ENCODE data around the gene DYSF. TPM values are rescaled to one million over a fixed set of nuclear protein-coding genes. Genes with fewer than 3 reads are reported as not detected.
A peak's percentile ranks its signal among the peaks of the same experiment; 100 is the strongest.

DYSF gene
- total RNA-seq, 1 experiment from 2014 or later = 5.5 TPM

- no peak overlapping the region for H2BK15ac ChIP-seq (ENCODE audit: low read depth, low read length)
- H2AFZ ChIP-seq (ENCODE audit: low read length) = no peak overlapping the region
- no peaks in the 10 kb centered on the region for H3K23me2 ChIP-seq (ENCODE audit: insufficient read length, low read depth, low read length, poor library complexity, severe bottlenecking)
- no peaks in the 10 kb centered on the region for H3K79me2 ChIP-seq (ENCODE audit: insufficient read depth, low read length)
- peaks cover 0 to 2% (median 0%) of the 10 kb centered on the region in 3 experiments; a peak in 2 of 7 replicates for H3K36me3 Mint-ChIP-seq (ENCODE audit: insufficient read depth in 1 of 3, low read depth in 3 of 3)
- no peak overlapping the region for H3K23ac ChIP-seq (ENCODE audit: insufficient read length, low read depth, low read length)
- H3K9me3 Mint-ChIP-seq = no peaks in the 10 kb centered on the region
- H2BK5ac ChIP-seq (ENCODE audit: insufficient read length, low read length) = no peak overlapping the region
- H3T11ph ChIP-seq (ENCODE audit: low read length) = no peak overlapping the region
- H3K14ac ChIP-seq (ENCODE audit: insufficient read depth, low read length) = no peak overlapping the region
- TF ChIP-seq CTCF (conservative IDR thresholded peaks at IDR 0.05) = no peak
- H2BK20ac ChIP-seq (ENCODE audit: low read depth, low read length, poor library complexity, severe bottlenecking) = no peak overlapping the region
- H4K8ac ChIP-seq (replicated peaks; ENCODE audit: insufficient read length, low read depth, low read length) = no peak overlapping the region
- no peak overlapping the region for H3K18ac ChIP-seq (ENCODE audit: insufficient read length, low read depth, low read length)
- H3K4me1 Mint-ChIP-seq = peaks cover 25 to 30% of the 10 kb centered on the region in 2 experiments
- no peak overlapping the region for H3K9ac ChIP-seq (ENCODE audit: extremely low read depth, insufficient read length, low read length)
- no peak overlapping the region for H2AK5ac ChIP-seq (ENCODE audit: insufficient read length, low read length)
- H3K4me2 ChIP-seq (ENCODE audit: insufficient read depth, insufficient read length, low read length) = no peak overlapping the region
- no peaks in the 10 kb centered on the region; the same call in 1 of the 2 replicates for H3K4me1 ChIP-seq (ENCODE audit: insufficient read depth, low read length)
- H3K27ac ChIP-seq (ENCODE audit: insufficient read length, low read depth, low read length) = no peak overlapping the region
- H4K91ac ChIP-seq (ENCODE audit: insufficient read length, low read depth, low read length) = no peak overlapping the region
- no peaks in the 10 kb centered on the region for H4K20me1 ChIP-seq (ENCODE audit: control insufficient read depth, insufficient read depth, insufficient read length)
- H2BK120ac ChIP-seq (ENCODE audit: low read depth, low read length, poor library complexity, severe bottlenecking) = no peak overlapping the region
- peak; percentile 9 for DNase-seq
- no peak overlapping the region for H3K4ac ChIP-seq (ENCODE audit: low read depth, low read length)
- H3K9me3 ChIP-seq (ENCODE audit: control insufficient read depth, low read depth, low read length) = no peaks in the 10 kb centered on the region
- no peak overlapping the region for H2BK12ac ChIP-seq (ENCODE audit: insufficient read length, low read depth, low read length)
- WGBS (ENCODE audit: extremely low coverage, insufficient read length, low lambda C conversion rate) = no CpG with 5 or more reads among the region's 9 CpGs
- H3K79me1 ChIP-seq (ENCODE audit: insufficient read depth, low read depth, low read length, poor library complexity, severe bottlenecking) = no peaks in the 10 kb centered on the region
- H3K56ac ChIP-seq (ENCODE audit: insufficient read length, low read depth, low read length) = no peak overlapping the region
- peaks cover 3% of the 10 kb centered on the region for H3K27me3 Mint-ChIP-seq (ENCODE audit: low read depth)
- H4K5ac ChIP-seq (ENCODE audit: insufficient read length, low read depth, low read length) = no peak overlapping the region
- no peaks in the 10 kb centered on the region for H3K27me3 ChIP-seq (ENCODE audit: insufficient read depth, low read length)
- no peak overlapping the region for H3K27ac Mint-ChIP-seq
- no peak overlapping the region for H3K4me3 Mint-ChIP-seq
These were observed 78.2 kb downstream of the DYSF start for GRCh38 chr2:71531522-71532047.

All from H9 (cell line).